Lung (tissue), 12 donors: ENCODE data around the gene RNF224. TPM values are rescaled to one million over a fixed set of nuclear protein-coding genes. Genes with fewer than 3 reads are reported as not detected.

Experiments used
- ATAC-seq: fragments of 200-7000 bp; cut with Tn5 transposase; one replicate; pipeline ENCODE4 v1.9.1; 2020; ENCODE audit warnings: moderate number of reproducible peaks; ENCODE audit not compliant: insufficient read depth, low FRiP score
- DNase-seq, 3 donors: peaks; one replicate each; pipeline ENCODE4 v3.0.0-alpha.2; 2013 to 2017
- H3K27ac ChIP-seq, 2 donors: one replicate each; pipeline ENCODE4 v1.5.1; 2013; ENCODE audit warnings: mild to moderate bottlenecking in 2 of 2, moderate library complexity in 2 of 2, control low read depth in 1 of 2, inconsistent platforms in 1 of 2, low read depth in 1 of 2, low read length in 1 of 2
- H3K27me3 ChIP-seq, 3 donors: one replicate each; pipeline ENCODE4 v1.5.1; 2013; ENCODE audit warnings: low read length in 2 of 3; ENCODE audit not compliant: control insufficient read depth in 3 of 3, insufficient read depth in 3 of 3
- H3K36me3 ChIP-seq, 4 donors: one replicate each; pipeline ENCODE4 v1.5.1; 2013; ENCODE audit warnings: low read length in 4 of 4, mild to moderate bottlenecking in 1 of 4, moderate library complexity in 1 of 4; ENCODE audit not compliant: control insufficient read depth in 4 of 4, insufficient read depth in 4 of 4
- H3K4me1 ChIP-seq, 5 donors: one replicate each; pipeline ENCODE4 v1.5.1; 2013; ENCODE audit warnings: low read length in 5 of 5, mild to moderate bottlenecking in 2 of 5, moderate library complexity in 1 of 5; ENCODE audit not compliant: control insufficient read depth in 5 of 5, insufficient read depth in 5 of 5
- H3K4me3 ChIP-seq: one replicate; pipeline ENCODE4 v1.5.1; 2013; ENCODE audit warnings: mild to moderate bottlenecking, control low read depth, moderate library complexity
- H3K9ac ChIP-seq, 2 donors: one replicate each; pipeline ENCODE4 v1.5.1; 2013; ENCODE audit warnings: low read length in 2 of 2, control low read depth in 1 of 2; ENCODE audit not compliant: insufficient read depth in 1 of 2
- H3K9me3 ChIP-seq, 4 donors: one replicate each; pipeline ENCODE4 v1.5.1; 2013; ENCODE audit warnings: low read length in 3 of 4, mild to moderate bottlenecking in 1 of 4, moderate library complexity in 1 of 4; ENCODE audit not compliant: control insufficient read depth in 4 of 4, insufficient read depth in 3 of 4
- WGBS, 2 donors: extraction: QIAGEN DNeasy Blood & Tissue Kit; methylation state at CpG; one replicate each; pipeline ENCODE4 v1.1.7; 2013; 5-methylcytosine and 5-hydroxymethylcytosine counted together
- polyA plus RNA-seq, 2 donors: library from polyadenylated mRNA; stranded (reverse); fragments of 200-250 nt; gene quantifications; one replicate each; pipeline ENCODE4 v1.2.1, GENCODE V29; 2013
- total RNA-seq, 2 donors: library from RNA; depleted of rRNA in 1 of 2; stranded (reverse); fragments of >200 nt in 1 of 2; gene quantifications; one replicate each; pipeline ENCODE4 v1.2.1, GENCODE V29; 2014 to 2021
- TF ChIP-seq, protein P1 (sequence below): IDR thresholded peaks from 2 replicates; pipeline ENCODE4 v1.5.1; 2012; ENCODE audit warnings: mild to moderate bottlenecking; ENCODE audit errors: control extremely low read depth, extremely low read depth
- donor health status: control.
- donor health status: control.
- donor health status: Bipolar disorder and iron deficiency.
- donor health status: healthy.
- donor health status: DM: yes; HTN: yes; CAD: no.

The RNF224 gene
- total and polyA plus RNA-seq, 4 donors, result 0.24 to 1.1 (median 0.80) TPM

DNA sequence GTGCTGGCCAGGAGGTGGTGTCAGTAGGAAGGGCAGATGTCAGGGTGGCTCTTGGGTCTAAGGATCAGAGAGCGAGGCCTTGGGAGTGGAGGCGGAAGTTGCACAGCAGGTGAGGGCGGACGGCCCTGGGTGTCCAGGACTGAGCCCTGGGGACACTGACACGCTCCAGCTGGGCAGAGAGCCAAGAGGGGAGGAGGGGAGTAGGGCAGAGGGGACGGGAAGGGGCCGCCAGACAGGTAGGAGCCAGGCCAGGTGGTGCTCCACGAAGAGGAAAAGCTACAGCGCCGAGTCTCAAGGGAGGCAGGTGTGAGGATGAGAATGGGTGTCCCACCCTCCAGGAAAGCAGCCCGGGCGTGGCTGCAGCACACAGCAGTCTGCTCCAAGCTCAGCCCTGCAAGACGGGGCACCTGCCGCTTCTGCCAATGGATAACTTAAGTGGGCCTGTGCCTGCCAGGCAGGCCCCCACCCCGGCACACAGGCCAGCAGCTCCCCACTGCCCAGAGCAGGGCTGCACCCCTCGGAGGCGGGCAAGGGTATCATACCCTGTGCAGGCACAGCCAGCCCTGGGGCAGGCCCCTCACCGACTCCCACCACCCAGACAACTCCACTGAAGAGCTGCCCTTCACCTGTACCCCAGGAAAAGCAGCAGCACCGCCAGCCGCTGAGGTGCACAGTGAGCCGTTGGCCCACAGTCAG lies 31.6 kb upstream of the RNF224 start:
- Histone ChIP-seq H3K4me3 (no peak overlapping the region), H3K36me3 (peaks cover 0 to 10% (median 0%) of the 10 kb centered on the region in 4 donors), H3K9me3 (no peaks in the 10 kb centered on the region), H3K27me3 (no peaks in the 10 kb centered on the region), H3K27ac (no peak overlapping the region), H3K9ac (no peak overlapping the region), H3K4me1 (peaks cover 0 to 19% (median 13%) of the 10 kb centered on the region in 5 donors)
- TF ChIP-seq, protein P1, sequence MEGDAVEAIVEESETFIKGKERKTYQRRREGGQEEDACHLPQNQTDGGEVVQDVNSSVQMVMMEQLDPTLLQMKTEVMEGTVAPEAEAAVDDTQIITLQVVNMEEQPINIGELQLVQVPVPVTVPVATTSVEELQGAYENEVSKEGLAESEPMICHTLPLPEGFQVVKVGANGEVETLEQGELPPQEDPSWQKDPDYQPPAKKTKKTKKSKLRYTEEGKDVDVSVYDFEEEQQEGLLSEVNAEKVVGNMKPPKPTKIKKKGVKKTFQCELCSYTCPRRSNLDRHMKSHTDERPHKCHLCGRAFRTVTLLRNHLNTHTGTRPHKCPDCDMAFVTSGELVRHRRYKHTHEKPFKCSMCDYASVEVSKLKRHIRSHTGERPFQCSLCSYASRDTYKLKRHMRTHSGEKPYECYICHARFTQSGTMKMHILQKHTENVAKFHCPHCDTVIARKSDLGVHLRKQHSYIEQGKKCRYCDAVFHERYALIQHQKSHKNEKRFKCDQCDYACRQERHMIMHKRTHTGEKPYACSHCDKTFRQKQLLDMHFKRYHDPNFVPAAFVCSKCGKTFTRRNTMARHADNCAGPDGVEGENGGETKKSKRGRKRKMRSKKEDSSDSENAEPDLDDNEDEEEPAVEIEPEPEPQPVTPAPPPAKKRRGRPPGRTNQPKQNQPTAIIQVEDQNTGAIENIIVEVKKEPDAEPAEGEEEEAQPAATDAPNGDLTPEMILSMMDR, result no peak
- DNase-seq (no peak), ATAC-seq (no peak)
- 78 to 90% methylated on average over 20 to 21 of the region's 21 CpGs for WGBS, 2 donors

DNA sequence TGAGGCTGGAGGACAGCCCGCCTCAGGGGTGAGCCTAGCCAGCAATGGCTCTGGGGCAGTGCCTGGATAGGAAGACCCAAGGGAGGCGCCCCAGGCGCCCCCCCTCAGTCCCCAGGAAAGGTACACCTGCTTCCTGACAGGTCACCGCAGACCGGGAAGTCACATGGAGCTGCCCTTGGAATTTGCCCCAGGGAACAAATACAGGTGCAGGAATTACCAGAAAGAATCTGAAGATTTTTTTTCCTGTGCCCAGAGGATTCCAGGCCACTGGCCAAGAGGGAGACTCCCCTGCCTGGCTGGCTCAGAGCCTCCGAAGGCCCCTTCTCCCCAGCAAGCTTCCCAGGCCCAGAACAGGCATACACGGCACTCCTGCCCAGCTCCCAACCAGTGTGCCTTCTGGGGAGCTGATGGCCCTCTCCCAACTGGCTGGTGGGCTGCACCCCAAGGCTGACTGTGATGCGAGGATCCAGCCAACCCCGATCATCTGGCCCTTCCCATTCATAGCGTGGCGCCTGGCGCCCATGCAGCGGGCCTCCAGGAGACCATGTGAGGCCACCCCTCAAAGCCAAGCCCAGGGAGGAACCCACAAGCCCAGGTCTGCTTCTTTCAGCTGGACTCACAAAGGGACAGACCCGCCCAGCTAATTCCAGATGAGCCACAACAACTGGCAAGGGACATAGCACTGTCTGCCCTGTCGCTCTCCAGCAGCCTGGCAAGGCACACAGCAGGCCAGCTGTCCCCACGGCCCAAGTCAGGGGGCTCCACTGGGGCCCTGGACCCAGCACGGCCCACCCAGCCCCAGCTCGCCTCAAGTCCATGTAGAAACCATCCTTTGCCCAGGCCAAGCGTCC lies 29.0 kb upstream of the RNF224 start:
- TF ChIP-seq, protein P1, result no peak
- H3K36me3 ChIP-seq, result no peaks in the 10 kb centered on the region
- H3K27ac ChIP-seq, result peak overlapping the region in 1 of 2 donors; percentile 89
- ATAC-seq (no peak), DNase-seq (no peak)
- H3K9me3 ChIP-seq, result no peaks in the 10 kb centered on the region
- no peak overlapping the region for H3K9ac ChIP-seq
- peaks cover 0 to 23% (median 17%) of the 10 kb centered on the region in 5 donors for H3K4me1 ChIP-seq
- no peaks in the 10 kb centered on the region for H3K27me3 ChIP-seq
- no peak overlapping the region for H3K4me3 ChIP-seq
- WGBS, 2 donors, result 77 to 91% methylated on average over 19 of the region's 19 CpGs

DNA sequence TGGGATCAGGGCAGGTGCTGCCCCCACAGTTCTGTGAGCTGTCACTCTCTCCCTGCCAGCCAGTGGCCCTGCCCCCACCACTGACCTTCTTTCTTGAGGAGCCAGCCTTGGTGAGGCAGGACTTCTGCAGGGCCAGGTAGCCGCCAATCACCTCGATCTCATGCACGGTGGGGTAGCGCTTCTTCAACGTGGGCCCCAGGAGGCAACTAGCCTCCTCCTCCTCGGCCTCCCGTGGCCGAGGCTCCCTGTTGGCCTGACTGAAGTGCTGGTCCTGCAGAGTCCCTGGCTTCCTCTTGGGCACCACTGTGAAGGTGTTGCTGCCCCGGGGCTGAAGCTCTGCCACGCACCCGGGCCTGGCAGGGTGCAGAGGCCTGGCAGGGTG lies 28.4 kb upstream of the RNF224 start:
- peaks cover 0 to 2% (median under 1%) of the 10 kb centered on the region in 4 donors for H3K36me3 ChIP-seq
- 72 to 86% methylated on average over 11 of the region's 11 CpGs for WGBS, 2 donors
- no peak overlapping the region for H3K4me3 ChIP-seq
- ATAC-seq (no peak), DNase-seq (no peak)
- H3K27me3 ChIP-seq, result no peaks in the 10 kb centered on the region
- peaks cover 0 to 28% (median 19%) of the 10 kb centered on the region in 5 donors for H3K4me1 ChIP-seq
- TF ChIP-seq, protein P1, result no peak
- H3K9me3 ChIP-seq, result no peaks in the 10 kb centered on the region
- H3K9ac ChIP-seq, result no peak overlapping the region
- peak overlapping the region; percentile 21 to 89 for H3K27ac ChIP-seq
